PC-9 (cell line): ENCODE results near the gene CHRNA5.

Experiments used
- EZH2 ChIP-seq: fragments of 200-600 bp; sonication (generic); IDR thresholded peaks from 2 replicates; pipeline ENCODE4 v1.8.0; 2017; ENCODE audit warnings: antibody characterized with exemption, low read depth
- TF ChIP-seq, protein P1 (sequence below): fragments of 200-600 bp; sonication (generic); conservative IDR thresholded peaks from 2 replicates; pipeline ENCODE4 v1.6.1; 2017; ENCODE audit warnings: mixed run types, antibody characterized with exemption, mild to moderate bottlenecking, moderate library complexity

DNA sequence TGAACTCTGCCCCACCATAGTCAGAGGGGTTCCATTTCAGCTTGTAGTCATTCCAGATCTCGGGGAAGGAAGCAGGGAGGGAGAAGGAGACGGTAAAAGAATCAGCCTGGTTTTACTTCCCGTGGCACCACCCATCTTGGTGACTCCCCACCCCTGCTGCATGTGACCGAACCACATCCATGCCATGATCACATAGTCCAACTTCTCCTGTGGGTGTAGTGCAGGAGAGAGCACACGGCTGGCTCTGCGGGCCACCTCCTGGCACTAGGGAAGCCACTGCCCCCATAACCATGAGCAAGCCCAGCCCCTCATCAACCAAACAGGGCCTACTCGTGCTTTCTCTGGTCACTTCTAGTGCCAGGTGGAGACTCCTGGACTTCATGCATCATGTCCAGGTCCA lies 51.8 kb downstream of the CHRNA5 start:
- TF ChIP-seq, protein P1, sequence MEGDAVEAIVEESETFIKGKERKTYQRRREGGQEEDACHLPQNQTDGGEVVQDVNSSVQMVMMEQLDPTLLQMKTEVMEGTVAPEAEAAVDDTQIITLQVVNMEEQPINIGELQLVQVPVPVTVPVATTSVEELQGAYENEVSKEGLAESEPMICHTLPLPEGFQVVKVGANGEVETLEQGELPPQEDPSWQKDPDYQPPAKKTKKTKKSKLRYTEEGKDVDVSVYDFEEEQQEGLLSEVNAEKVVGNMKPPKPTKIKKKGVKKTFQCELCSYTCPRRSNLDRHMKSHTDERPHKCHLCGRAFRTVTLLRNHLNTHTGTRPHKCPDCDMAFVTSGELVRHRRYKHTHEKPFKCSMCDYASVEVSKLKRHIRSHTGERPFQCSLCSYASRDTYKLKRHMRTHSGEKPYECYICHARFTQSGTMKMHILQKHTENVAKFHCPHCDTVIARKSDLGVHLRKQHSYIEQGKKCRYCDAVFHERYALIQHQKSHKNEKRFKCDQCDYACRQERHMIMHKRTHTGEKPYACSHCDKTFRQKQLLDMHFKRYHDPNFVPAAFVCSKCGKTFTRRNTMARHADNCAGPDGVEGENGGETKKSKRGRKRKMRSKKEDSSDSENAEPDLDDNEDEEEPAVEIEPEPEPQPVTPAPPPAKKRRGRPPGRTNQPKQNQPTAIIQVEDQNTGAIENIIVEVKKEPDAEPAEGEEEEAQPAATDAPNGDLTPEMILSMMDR, result no peak
- TF ChIP-seq EZH2, result no peak
